ENCODE results near the gene CAMK1D. TPM values are rescaled to one million over a fixed set of nuclear protein-coding genes. Genes with fewer than 3 reads are reported as not detected.
A peak's percentile ranks its signal among the peaks of the same experiment; 100 is the strongest.

Gene CAMK1D
- total RNA-seq, 6 experiments from 2014 or later = 0.34 to 1.4 (median 0.43) TPM

DNA sequence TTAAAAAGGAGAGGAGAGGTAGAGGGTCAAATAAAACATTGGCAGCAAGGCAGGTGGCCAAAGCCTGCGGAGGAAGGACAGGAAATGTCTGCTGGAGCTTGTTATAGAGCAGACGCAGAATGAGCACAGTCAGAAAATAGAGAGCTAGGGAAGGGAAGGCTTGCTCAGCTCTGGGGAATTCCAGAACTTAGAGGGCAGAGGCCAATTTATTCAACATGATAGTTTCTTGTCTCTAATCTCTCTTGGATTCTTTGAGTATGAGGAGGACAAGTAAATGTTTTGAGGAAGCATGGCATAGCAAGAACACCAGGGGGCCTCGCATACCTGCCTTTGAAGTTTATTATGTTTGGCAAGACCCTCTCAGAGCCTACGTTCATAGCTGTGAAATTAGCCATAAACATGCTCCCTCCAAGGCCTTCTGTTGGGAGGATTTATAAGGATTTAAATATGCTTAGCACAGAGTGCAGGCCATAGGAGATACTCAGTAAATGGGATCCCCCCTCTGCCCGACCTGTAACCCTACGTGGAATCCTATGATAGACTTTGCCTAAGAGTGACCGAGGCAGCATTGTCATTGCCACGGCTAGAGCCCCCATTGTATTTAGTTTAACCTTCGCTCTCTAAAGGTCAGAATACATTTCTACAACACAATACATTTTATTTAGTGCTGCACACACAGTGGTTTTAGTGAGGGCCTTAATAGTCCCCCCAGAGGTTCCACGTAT, 358.3 kb downstream of the CAMK1D start:
- Mint-ChIP-seq H3K27me3 (ENCODE audit: insufficient read depth) (peaks cover 3% of the 10 kb centered on the region; the same call in 1 of the 2 replicates), H3K9me3 (no peaks in the 10 kb centered on the region), H3K27ac (peak overlapping the region; percentile 82), H3K4me3 (peak overlapping the region; percentile 31; the same call in 1 of the 2 replicates), H3K4me1 (ENCODE audit: low read depth) (peaks cover 83% of the 10 kb centered on the region), H3K36me3 (ENCODE audit: low read depth) (no peaks in the 10 kb centered on the region)
- DNase-seq = peak; percentile 94
- TF ChIP-seq CTCF (IDR thresholded peaks at IDR 0.05) = peak; percentile 79

DNA sequence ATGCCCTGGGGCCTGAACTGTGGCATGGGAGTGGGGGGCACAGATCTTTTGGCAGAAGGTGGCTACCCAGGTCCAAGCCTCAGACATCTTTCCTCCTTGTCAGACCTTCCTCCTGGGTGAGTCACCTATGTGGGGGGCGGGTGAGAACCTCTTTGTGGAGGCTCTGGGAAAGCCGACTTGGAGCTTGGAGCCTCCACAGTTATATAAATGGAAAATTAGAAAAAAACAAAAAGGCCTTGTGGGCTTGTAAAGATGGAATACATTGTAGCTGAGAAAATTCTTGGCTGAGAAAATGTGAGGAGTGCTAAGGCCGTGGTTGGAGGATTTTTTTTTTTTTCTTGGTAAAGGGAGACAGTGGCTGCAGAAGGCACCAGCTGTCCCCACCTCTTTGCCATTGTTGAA, 359.7 kb downstream of the CAMK1D start:
- no peaks in the 10 kb centered on the region for H3K36me3 Mint-ChIP-seq (ENCODE audit: low read depth)
- H3K27ac Mint-ChIP-seq = peak overlapping the region; percentile 83
- H3K4me1 Mint-ChIP-seq (ENCODE audit: low read depth) = peaks cover 69% of the 10 kb centered on the region
- H3K9me3 Mint-ChIP-seq = no peaks in the 10 kb centered on the region
- no peak for TF ChIP-seq CTCF (IDR thresholded peaks at IDR 0.05)
- peak; percentile 36 for DNase-seq
- H3K4me3 Mint-ChIP-seq = peak overlapping the region; percentile 69
- H3K27me3 Mint-ChIP-seq (ENCODE audit: insufficient read depth) = peaks cover 3% of the 10 kb centered on the region; the same call in 1 of the 2 replicates

DNA sequence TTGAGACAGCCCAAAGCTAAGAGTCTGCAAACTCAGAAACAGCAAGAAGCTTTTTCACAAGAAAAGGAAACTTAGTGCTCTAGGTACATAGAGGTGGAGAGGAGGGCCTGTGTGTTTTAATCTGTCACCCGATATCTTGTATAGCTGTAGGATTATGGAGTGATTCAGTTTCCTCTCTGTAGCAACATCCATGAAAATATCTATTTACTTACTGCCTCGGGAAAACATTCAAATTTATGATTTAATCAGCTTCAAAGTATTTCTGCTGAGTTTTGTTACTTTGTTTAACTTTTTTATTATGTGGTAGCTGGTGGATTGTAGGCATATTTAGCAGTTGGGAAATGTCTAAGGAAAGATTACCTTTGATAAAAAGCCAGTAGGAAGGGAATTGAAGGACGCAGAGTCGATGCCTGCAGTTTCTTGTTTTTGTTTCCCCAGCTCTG, 360.2 kb downstream of the CAMK1D start:
- Mint-ChIP-seq H3K27ac (peak overlapping the region; percentile 83), H3K27me3 (ENCODE audit: insufficient read depth) (peaks cover 3% of the 10 kb centered on the region; the same call in 1 of the 2 replicates), H3K4me3 (peak overlapping the region; percentile 69), H3K36me3 (ENCODE audit: low read depth) (no peaks in the 10 kb centered on the region), H3K9me3 (no peaks in the 10 kb centered on the region), H3K4me1 (ENCODE audit: low read depth) (peaks cover 64% of the 10 kb centered on the region)
- peak; percentile 67 for DNase-seq
- TF ChIP-seq CTCF (IDR thresholded peaks at IDR 0.05) = no peak

DNA sequence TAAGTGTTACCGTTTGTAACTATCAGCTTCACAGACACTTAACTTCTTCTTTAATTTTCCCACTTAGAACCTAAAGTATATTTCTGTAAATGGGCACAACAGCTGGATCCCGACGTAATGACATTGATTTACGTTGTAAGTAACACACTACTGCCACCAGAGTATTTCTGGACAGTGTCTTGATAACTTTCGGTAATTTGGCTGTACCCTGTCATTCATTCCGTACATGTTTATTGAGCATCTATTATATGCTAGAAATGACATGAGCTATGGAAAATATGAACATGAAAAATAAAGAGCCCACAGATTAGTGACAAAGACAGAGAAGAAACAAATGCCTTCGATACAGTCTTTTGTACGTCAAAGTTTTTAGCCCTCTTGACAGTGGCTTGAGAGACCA, 360.8 kb downstream of the CAMK1D start:
- Mint-ChIP-seq H3K27me3 (ENCODE audit: insufficient read depth) (peaks cover 5% of the 10 kb centered on the region; the same call in 1 of the 2 replicates), H3K4me1 (ENCODE audit: low read depth) (peaks cover 58% of the 10 kb centered on the region), H3K36me3 (ENCODE audit: low read depth) (no peaks in the 10 kb centered on the region), H3K4me3 (peak overlapping the region; percentile 69), H3K27ac (peak overlapping the region; percentile 83; the same call in 1 of the 2 replicates), H3K9me3 (no peaks in the 10 kb centered on the region)
- TF ChIP-seq CTCF (IDR thresholded peaks at IDR 0.05) = no peak
- DNase-seq = no peak

- Mint-ChIP-seq H3K4me3 (peak overlapping the region; percentile 29; the same call in 1 of the 2 replicates), H3K27ac (peak overlapping the region; percentile 83), H3K9me3 (no peaks in the 10 kb centered on the region), H3K4me1 (ENCODE audit: low read depth) (peaks cover 53% of the 10 kb centered on the region), H3K27me3 (ENCODE audit: insufficient read depth) (peaks cover 8% of the 10 kb centered on the region), H3K36me3 (ENCODE audit: low read depth) (no peaks in the 10 kb centered on the region)
- TF ChIP-seq CTCF (IDR thresholded peaks at IDR 0.05) = peak; percentile 95
- peak; percentile 67 for DNase-seq
Observed at GRCh38 chr10:12710594-12711349, 361.4 kb downstream of the CAMK1D start.
